SHP77 (cell line): ENCODE data around the gene IFT20.

Experiments used
- DNase-seq, 2 experiments: peaks; one replicate each; lab custom pipeline; 2025; lab: John Stamatoyannopoulos, UW

IFT20 gene

GRCh38 chr17:28334666-28335200 is 539 bp downstream of the IFT20 start:
- no peak for DNase-seq

GRCh38 chr17:28334171-28334570 is 1.1 kb downstream of the IFT20 start:
- no peak for DNase-seq

GRCh38 chr17:28333083-28333746 is 2.1 kb downstream of the IFT20 start:
- DNase-seq: no peak

GRCh38 chr17:28331891-28332420 is 3.3 kb downstream of the IFT20 start:
- DNase-seq: no peak

- no peak for DNase-seq
Observed at GRCh38 chr17:28330671-28331070, 4.6 kb downstream of the IFT20 start.

GRCh38 chr17:28328325-28328724 is 6.9 kb downstream of the IFT20 start:
- no peak for DNase-seq

- no peak for DNase-seq
Observed at GRCh38 chr17:28327709-28328108, 7.6 kb downstream of the IFT20 start.

- no peak for DNase-seq
Observed at GRCh38 chr17:28327031-28327607, 8.2 kb downstream of the IFT20 start.

GRCh38 chr17:28326114-28326513 is 9.2 kb downstream of the IFT20 start:
- no peak for DNase-seq

- no peak for DNase-seq
Observed at GRCh38 chr17:28325211-28325610, 10.1 kb downstream of the IFT20 start.

GRCh38 chr17:28324781-28325180 is 10.5 kb downstream of the IFT20 start:
- DNase-seq: no peak

GRCh38 chr17:28324267-28324745 is 11.0 kb downstream of the IFT20 start:
- no peak for DNase-seq

- no peak for DNase-seq
Observed at GRCh38 chr17:28320215-28321061, 14.8 kb downstream of the IFT20 start.

GRCh38 chr17:28319598-28319935 is 15.7 kb downstream of the IFT20 start:
- no peak for DNase-seq

- DNase-seq: peak; percentile 96 to 98
Observed at GRCh38 chr17:28318759-28319597, 16.3 kb downstream of the IFT20 start, which contains the start of gene TMEM97. TMEM97 (plus strand) TSS chr17:28319200; CDS start chr17:28319240, 40 bp downstream.

- DNase-seq: peak in 1 of 2 experiments; percentile 9
Observed at GRCh38 chr17:28317966-28318758, 17.1 kb downstream of the IFT20 start.

GRCh38 chr17:28317099-28317965 is 17.9 kb downstream of the IFT20 start:
- DNase-seq: no peak

- DNase-seq: no peak
Observed at GRCh38 chr17:28315846-28316705, 19.2 kb downstream of the IFT20 start.

- DNase-seq: no peak
Observed at GRCh38 chr17:28313841-28314240, 21.4 kb downstream of the IFT20 start.
